Smooth muscle cell (in vitro differentiated cells): ENCODE results near the gene GRIK1. TPM values are rescaled to one million over a fixed set of nuclear protein-coding genes. Genes with fewer than 3 reads are reported as not detected.

Source experiments
- DNase-seq: peaks from one replicate; lab custom pipeline; 2025; ENCODE audit not compliant: unreplicated experiment; lab: John Stamatoyannopoulos, UW
- H2AFZ ChIP-seq: fragments of 200-600 bp; sonication (generic); 2 replicates; pipeline ENCODE4 v1.6.0; 2016; ENCODE audit warnings: antibody characterized with exemption, low read depth, mild to moderate bottlenecking
- H3F3A ChIP-seq: fragments of 200-600 bp; sonication (generic); 2 replicates; pipeline ENCODE4 v1.6.0; 2017; ENCODE audit warnings: antibody characterized with exemption, low read depth
- H3K27ac ChIP-seq: fragments of 200-600 bp; sonication (generic); 2 replicates; pipeline ENCODE4 v1.5.1; 2016; ENCODE audit warnings: low read depth, mild to moderate bottlenecking
- H3K27me3 ChIP-seq: fragments of 200-600 bp; sonication (generic); 2 replicates; pipeline ENCODE4 v1.6.1; 2016; ENCODE audit warnings: low read depth, mild to moderate bottlenecking
- H3K36me3 ChIP-seq: fragments of 200-600 bp; sonication (generic); 2 replicates; pipeline ENCODE4 v1.5.1; 2016; ENCODE audit warnings: low read depth
- H3K4me1 ChIP-seq: fragments of 200-600 bp; sonication (generic); 2 replicates; pipeline ENCODE4 v1.5.1; 2016; ENCODE audit warnings: low read depth
- H3K4me2 ChIP-seq: fragments of 200-600 bp; sonication (generic); 2 replicates; pipeline ENCODE4 v1.6.0; 2016; ENCODE audit warnings: mild to moderate bottlenecking
- H3K4me3 ChIP-seq: fragments of 200-600 bp; sonication (generic); 2 replicates; pipeline ENCODE4 v1.5.1; 2016; ENCODE audit warnings: mild to moderate bottlenecking
- H3K79me2 ChIP-seq: fragments of 200-600 bp; sonication (generic); 2 replicates; pipeline ENCODE4 v1.6.0; 2016; ENCODE audit warnings: low read depth, mild to moderate bottlenecking
- H3K9ac ChIP-seq: fragments of 200-600 bp; sonication (generic); 2 replicates; pipeline ENCODE4 v1.6.0; 2016; ENCODE audit warnings: low read depth
- H3K9me3 ChIP-seq: fragments of 200-600 bp; sonication (generic); replicated peaks from 2 replicates; pipeline ENCODE4 v1.5.1; 2016; ENCODE audit warnings: low read depth
- H4K20me1 ChIP-seq: fragments of 200-600 bp; sonication (generic); 2 replicates; pipeline ENCODE4 v1.6.0; 2016; ENCODE audit warnings: low read depth
- WGBS: methylation state at CpG from one replicate; pipeline ENCODE4 v1.1.7; 2016; ENCODE audit warnings: low lambda C conversion rate; 5-methylcytosine and 5-hydroxymethylcytosine counted together
- polyA plus RNA-seq: library from polyadenylated mRNA; unstranded; fragments of >200 nt; fragmentation: Nextera tagmentation; extraction: Ambion mirVana; gene quantifications from 2 replicates; pipeline ENCODE4 v1.2.1, GENCODE V29; 2016
- total RNA-seq: library from RNA; depleted of rRNA; stranded (reverse); fragments of >200 nt; gene quantifications from 2 replicates; pipeline ENCODE4 v1.2.3, GENCODE V29; 2014
- TF ChIP-seq, protein P1 (sequence below): fragments of 200-600 bp; sonication (generic); IDR thresholded peaks from 2 replicates; pipeline ENCODE4 v1.5.1; 2017; ENCODE audit warnings: borderline replicate concordance, mild to moderate bottlenecking, antibody characterized with exemption; ENCODE audit not compliant: insufficient read depth, poor library complexity, severe bottlenecking

GRIK1 gene
- total and polyA plus RNA-seq, 2 experiments from 2014 or later, result 0.09 TPM; not detected in 1

DNA sequence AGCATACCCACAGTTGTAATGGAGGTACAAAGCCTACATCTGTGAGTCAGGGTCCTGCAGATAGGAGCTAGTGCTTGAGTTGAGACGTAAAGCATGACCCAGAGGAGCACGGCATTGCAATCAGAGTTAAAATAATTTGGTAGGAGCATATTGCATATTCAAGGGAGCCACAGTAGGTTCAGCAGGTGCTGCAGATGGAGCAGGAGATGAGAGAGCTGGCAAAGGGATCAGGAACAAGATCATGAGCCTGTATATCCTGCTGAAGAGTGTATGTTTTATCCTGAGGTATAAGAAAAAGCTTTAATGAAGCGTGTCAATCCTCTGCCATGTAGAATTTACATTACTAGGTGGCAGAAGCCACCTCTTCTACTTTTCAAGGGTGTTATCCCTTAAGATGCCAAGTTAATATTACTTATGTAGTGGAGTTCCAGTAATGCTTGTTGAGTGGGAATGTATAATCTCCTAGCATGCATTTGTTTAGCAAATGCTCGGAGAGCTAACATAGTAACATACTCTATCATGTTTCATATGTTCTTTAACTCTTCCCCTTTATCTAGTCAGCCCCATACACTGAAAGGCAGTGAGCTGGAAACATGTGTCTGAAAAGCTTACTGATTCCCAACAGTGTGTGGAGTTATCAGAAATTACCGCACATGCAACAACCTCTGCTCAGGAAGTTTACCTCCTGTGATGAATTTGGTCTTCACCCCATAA, 300.3 kb downstream of the GRIK1 start:
- TF ChIP-seq, protein P1, sequence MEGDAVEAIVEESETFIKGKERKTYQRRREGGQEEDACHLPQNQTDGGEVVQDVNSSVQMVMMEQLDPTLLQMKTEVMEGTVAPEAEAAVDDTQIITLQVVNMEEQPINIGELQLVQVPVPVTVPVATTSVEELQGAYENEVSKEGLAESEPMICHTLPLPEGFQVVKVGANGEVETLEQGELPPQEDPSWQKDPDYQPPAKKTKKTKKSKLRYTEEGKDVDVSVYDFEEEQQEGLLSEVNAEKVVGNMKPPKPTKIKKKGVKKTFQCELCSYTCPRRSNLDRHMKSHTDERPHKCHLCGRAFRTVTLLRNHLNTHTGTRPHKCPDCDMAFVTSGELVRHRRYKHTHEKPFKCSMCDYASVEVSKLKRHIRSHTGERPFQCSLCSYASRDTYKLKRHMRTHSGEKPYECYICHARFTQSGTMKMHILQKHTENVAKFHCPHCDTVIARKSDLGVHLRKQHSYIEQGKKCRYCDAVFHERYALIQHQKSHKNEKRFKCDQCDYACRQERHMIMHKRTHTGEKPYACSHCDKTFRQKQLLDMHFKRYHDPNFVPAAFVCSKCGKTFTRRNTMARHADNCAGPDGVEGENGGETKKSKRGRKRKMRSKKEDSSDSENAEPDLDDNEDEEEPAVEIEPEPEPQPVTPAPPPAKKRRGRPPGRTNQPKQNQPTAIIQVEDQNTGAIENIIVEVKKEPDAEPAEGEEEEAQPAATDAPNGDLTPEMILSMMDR, result no peak
- H3F3A ChIP-seq, result no peaks in the 10 kb centered on the region
- H3K79me2 ChIP-seq, result no peaks in the 10 kb centered on the region
- DNase-seq, result no peak
- H3K9ac ChIP-seq, result no peak overlapping the region
- H2AFZ ChIP-seq, result no peak overlapping the region
- WGBS, result 89% methylated on average over 5 of the region's 5 CpGs
- H3K4me3 ChIP-seq, result no peak overlapping the region
- no peaks in the 10 kb centered on the region for H3K9me3 ChIP-seq
- H3K27me3 ChIP-seq, result no peaks in the 10 kb centered on the region
- H4K20me1 ChIP-seq, result no peaks in the 10 kb centered on the region
- H3K27ac ChIP-seq, result no peak overlapping the region
- no peaks in the 10 kb centered on the region for H3K4me1 ChIP-seq
- H3K36me3 ChIP-seq, result no peaks in the 10 kb centered on the region
- no peak overlapping the region for H3K4me2 ChIP-seq

DNA sequence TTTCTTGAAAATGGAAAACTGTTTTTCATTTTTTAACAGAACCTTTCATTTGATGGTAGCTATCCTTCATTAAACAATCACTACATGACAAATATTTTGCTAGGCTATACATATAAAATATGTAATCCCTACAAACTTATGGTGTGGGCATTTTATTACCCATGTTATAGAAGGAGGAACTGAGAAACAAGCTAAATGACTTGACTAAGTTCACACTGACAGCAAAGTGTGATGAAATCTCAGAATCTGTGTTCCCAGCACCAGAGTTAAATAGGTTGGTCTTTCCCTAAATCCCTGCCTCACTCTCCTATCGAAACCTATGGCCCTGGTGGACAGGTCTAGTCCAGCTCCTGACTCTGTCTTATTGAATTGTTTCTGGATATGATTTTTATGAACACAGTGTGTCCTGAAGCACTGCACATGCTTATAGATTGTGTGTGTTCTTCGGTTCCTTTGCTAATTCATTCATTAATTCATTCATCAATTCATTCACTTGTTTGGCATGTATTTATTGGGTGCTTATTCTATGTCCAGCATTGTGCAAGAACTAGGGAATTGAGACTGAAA, 301.0 kb downstream of the GRIK1 start:
- Histone ChIP-seq H3K4me2 (no peak overlapping the region), H3K4me3 (no peak overlapping the region), H3K4me1 (no peaks in the 10 kb centered on the region), H3F3A (no peaks in the 10 kb centered on the region), H3K27ac (no peak overlapping the region), H3K36me3 (no peaks in the 10 kb centered on the region), H4K20me1 (no peaks in the 10 kb centered on the region), H3K9ac (no peak overlapping the region), H3K9me3 (no peaks in the 10 kb centered on the region), H2AFZ (no peak overlapping the region), H3K79me2 (no peaks in the 10 kb centered on the region), H3K27me3 (no peaks in the 10 kb centered on the region)
- TF ChIP-seq, protein P1, result no peak
- WGBS, result 75% methylated on average over 2 of the region's 2 CpGs
- DNase-seq, result no peak

DNA sequence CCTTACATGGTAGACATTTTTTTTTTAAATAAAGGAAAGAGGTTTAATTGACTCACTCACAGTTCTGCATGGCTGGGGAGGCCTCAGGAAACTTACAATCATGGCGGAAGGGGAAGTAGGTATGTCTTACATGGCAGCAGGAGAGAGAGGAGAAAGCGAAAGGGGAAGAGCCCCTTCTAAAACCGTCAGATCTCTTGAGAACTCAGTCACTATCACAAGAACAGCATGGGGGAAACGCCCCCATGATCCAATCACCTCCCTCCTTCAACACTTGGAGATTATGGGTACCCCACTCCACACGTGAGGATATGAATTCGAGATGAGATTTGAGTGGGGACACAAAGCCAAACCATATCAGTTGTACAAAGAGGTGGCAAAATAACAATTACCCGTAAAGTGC, 301.7 kb downstream of the GRIK1 start:
- no peak overlapping the region for H3K9ac ChIP-seq
- H3K4me2 ChIP-seq, result no peak overlapping the region
- no peaks in the 10 kb centered on the region for H3K27me3 ChIP-seq
- no peak overlapping the region for H3K4me3 ChIP-seq
- H3K9me3 ChIP-seq, result no peaks in the 10 kb centered on the region
- no peak overlapping the region for H3K27ac ChIP-seq
- DNase-seq, result no peak
- 83% methylated on average over 7 of the region's 7 CpGs for WGBS
- no peak overlapping the region for H2AFZ ChIP-seq
- H3K4me1 ChIP-seq, result no peaks in the 10 kb centered on the region
- no peaks in the 10 kb centered on the region for H3K36me3 ChIP-seq
- TF ChIP-seq, protein P1, result no peak
- no peaks in the 10 kb centered on the region for H3F3A ChIP-seq
- no peaks in the 10 kb centered on the region for H4K20me1 ChIP-seq
- H3K79me2 ChIP-seq, result no peaks in the 10 kb centered on the region

DNA sequence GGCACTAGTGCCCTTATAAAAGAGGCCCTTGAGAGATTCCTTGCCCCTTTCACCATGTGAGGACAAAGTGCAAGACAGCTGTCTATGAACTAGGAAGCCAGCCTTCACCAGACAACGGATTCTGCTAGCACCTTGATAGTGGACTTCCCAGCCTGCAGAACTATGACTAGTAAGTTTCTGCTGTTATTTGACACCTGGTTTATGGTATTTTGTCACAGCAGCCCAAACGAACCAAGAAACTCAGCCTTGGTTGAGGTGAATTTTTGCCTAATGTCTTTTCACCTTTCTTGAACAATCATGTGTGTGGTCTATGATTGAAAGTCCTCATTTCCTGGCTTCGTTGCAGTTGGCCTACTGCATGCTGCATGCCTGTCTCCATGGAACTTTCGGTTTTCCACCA, 302.2 kb downstream of the GRIK1 start:
- TF ChIP-seq, protein P1, result no peak
- H3K4me3 ChIP-seq, result no peak overlapping the region

More for the DNA sequence above, 302.2 kb downstream of the GRIK1 start:
- Histone ChIP-seq H3K27ac (no peak overlapping the region), H4K20me1 (no peaks in the 10 kb centered on the region), H3K9ac (no peak overlapping the region), H3K9me3 (no peaks in the 10 kb centered on the region), H3K36me3 (no peaks in the 10 kb centered on the region), H3K27me3 (no peaks in the 10 kb centered on the region), H2AFZ (no peak overlapping the region), H3F3A (no peaks in the 10 kb centered on the region), H3K4me1 (no peaks in the 10 kb centered on the region), H3K79me2 (no peaks in the 10 kb centered on the region), H3K4me2 (no peak overlapping the region)
- 79% methylated on average over 4 of the region's 4 CpGs for WGBS
- DNase-seq, result no peak
